GM06990 (cell line): ENCODE data around the gene MAN2B2.

Experiments
- DNase-seq: peaks from one replicate; pipeline ENCODE4 v3.0.0-alpha.2; 2011; ENCODE audit not compliant: insufficient read length; ENCODE audit errors: extremely low read depth
- H3K27me3 ChIP-seq: replicated peaks from 2 replicates; pipeline ENCODE4 v1.6.0; 2011; ENCODE audit warnings: low read length; ENCODE audit not compliant: control insufficient read depth, insufficient read depth
- H3K36me3 ChIP-seq: 2 replicates; pipeline ENCODE4 v1.5.1; 2011; ENCODE audit warnings: low read length; ENCODE audit not compliant: control insufficient read depth, insufficient read depth
- H3K4me3 ChIP-seq: replicated peaks from 2 replicates; pipeline ENCODE4 v1.5.1; 2011; ENCODE audit warnings: low read depth, mild to moderate bottlenecking, control low read depth, low read length
- TF ChIP-seq, protein P1 (sequence below): IDR thresholded peaks from 2 replicates; pipeline ENCODE4 v1.5.1; 2011; ENCODE audit warnings: low read length, control low read depth, mild to moderate bottlenecking, inconsistent platforms; ENCODE audit not compliant: insufficient read depth, poor library complexity, severe bottlenecking

Gene MAN2B2

GRCh38 chr4:6550821-6551220 lies 24.2 kb upstream of the MAN2B2 start:
- H3K36me3 ChIP-seq, result no peaks in the 10 kb centered on the region
- no peak overlapping the region for H3K4me3 ChIP-seq
- H3K27me3 ChIP-seq, result no peaks in the 10 kb centered on the region; the same call in 1 of the 2 replicates
- TF ChIP-seq, protein P1, sequence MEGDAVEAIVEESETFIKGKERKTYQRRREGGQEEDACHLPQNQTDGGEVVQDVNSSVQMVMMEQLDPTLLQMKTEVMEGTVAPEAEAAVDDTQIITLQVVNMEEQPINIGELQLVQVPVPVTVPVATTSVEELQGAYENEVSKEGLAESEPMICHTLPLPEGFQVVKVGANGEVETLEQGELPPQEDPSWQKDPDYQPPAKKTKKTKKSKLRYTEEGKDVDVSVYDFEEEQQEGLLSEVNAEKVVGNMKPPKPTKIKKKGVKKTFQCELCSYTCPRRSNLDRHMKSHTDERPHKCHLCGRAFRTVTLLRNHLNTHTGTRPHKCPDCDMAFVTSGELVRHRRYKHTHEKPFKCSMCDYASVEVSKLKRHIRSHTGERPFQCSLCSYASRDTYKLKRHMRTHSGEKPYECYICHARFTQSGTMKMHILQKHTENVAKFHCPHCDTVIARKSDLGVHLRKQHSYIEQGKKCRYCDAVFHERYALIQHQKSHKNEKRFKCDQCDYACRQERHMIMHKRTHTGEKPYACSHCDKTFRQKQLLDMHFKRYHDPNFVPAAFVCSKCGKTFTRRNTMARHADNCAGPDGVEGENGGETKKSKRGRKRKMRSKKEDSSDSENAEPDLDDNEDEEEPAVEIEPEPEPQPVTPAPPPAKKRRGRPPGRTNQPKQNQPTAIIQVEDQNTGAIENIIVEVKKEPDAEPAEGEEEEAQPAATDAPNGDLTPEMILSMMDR, result no peak
- DNase-seq, result no peak

DNA sequence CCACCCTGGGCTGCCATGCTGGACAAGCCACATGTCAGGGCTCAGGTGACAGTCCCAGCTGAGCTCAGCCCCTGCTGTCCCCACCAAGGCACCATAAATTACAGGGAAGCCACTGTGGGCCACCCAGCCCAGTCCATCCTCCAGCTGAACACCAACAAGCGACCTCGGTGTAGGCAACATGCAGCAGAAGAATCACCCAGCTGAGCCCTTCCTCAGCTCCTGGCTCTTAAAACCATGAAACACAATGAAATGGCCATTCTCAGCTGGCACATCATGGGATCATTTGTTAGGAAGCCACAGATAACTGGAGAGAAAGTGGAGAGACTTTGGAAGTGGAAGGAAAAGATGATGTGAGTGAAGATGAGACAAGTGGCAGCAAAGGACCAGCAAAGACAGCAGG lies 23.3 kb upstream of the MAN2B2 start:
- DNase-seq, result no peak
- no peaks in the 10 kb centered on the region; the same call in 1 of the 2 replicates for H3K27me3 ChIP-seq
- no peaks in the 10 kb centered on the region for H3K36me3 ChIP-seq
- H3K4me3 ChIP-seq, result no peak overlapping the region
- TF ChIP-seq, protein P1, result no peak

- H3K4me3 ChIP-seq, result no peak overlapping the region
- TF ChIP-seq, protein P1, result no peak
- no peaks in the 10 kb centered on the region; the same call in none of the 2 replicates for H3K27me3 ChIP-seq
- H3K36me3 ChIP-seq, result no peaks in the 10 kb centered on the region
- no peak for DNase-seq
Measured at GRCh38 chr4:6555519-6555918, 19.5 kb upstream of the MAN2B2 start.

DNA sequence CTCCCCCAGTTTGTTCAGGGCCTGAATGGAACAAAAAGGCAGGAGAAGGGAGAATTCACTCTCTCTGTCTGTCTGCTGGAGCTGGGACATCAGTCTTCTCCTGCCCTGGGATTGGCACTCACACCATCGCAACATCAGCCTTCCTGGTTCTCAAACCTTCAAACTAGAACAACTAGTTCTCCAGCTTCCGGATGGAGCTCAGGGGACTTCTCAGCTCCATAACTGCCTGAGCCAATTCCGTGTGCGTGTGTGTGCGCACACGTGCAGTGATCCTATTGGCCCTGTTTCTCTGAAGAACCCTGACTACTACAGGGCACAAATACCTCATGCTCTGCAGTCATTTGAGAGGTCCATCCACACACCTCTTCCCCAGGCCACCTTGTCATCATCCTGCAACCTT lies 18.7 kb upstream of the MAN2B2 start:
- Histone ChIP-seq H3K27me3 (no peaks in the 10 kb centered on the region; the same call in none of the 2 replicates), H3K4me3 (no peak overlapping the region), H3K36me3 (no peaks in the 10 kb centered on the region)
- TF ChIP-seq, protein P1, result no peak
- DNase-seq, result no peak

GRCh38 chr4:6557185-6557584 lies 17.8 kb upstream of the MAN2B2 start:
- TF ChIP-seq, protein P1, result no peak
- Histone ChIP-seq H3K36me3 (no peaks in the 10 kb centered on the region), H3K4me3 (no peak overlapping the region), H3K27me3 (no peaks in the 10 kb centered on the region; the same call in none of the 2 replicates)
- no peak for DNase-seq

- H3K27me3 ChIP-seq, result no peaks in the 10 kb centered on the region; the same call in none of the 2 replicates
- no peak for DNase-seq
- no peaks in the 10 kb centered on the region for H3K36me3 ChIP-seq
- TF ChIP-seq, protein P1, result no peak
- H3K4me3 ChIP-seq, result no peak overlapping the region
Measured at GRCh38 chr4:6557856-6558255, 17.1 kb upstream of the MAN2B2 start.
